ENCODE results near the gene NTF4.
"Not testable (repeated sequence)": the region's sequence is repeated elsewhere in the genome, so short reads cannot be mapped to it uniquely, and the experiment has no call there.

NTF4 gene

DNA sequence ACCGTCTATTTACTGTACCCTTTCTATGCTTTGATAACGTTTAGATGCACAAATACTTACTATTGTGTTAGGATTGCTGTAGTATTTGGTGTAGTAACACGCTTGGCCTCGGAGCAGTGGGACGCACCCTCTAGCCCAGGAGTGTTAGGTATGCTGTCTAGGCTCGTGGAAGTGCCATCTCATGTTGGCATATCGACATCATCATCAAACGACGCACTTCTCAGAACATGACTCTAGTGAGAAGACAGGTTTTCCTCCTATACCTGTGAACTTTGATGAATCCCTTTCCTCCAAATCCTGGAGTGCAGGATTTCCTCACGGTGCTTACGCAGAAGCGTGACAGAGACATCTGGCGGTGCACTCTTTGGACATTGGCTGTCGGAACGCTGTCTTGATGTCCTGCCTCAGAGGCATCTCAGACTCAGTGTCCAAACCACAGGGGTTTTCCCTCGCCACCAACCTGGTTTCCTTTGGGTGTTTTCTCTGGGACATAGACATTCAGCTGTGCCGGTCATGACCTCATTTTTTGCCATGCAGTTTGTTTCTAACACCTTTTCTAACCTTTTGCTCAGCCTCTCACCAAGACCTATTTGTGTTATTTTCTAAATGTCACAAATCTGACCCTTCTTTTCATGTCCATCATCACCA is 26.9 kb upstream of the NTF4 start:
- no peak for DNase-seq (ENCODE audit: low spot score)

DNA sequence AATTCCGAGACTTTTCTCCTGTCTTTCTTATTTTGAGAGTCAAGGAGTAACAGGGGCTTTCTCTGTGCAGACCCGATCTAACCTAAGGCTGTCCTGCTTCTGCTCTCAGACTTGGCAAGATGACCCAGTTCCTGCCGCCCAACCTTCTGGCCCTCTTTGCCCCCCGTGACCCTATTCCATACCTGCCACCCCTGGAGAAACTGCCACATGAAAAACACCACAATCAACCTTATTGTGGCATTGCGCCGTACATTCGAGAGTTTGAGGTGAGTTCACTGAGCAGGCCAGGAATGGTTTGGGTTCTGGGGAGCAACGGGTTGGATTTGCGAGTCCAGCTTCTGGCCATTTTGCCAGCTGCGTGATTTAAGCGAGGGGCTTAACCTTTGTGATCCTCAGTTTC is 21.7 kb upstream of the NTF4 start:
- no peak for DNase-seq (ENCODE audit: low spot score)

DNA sequence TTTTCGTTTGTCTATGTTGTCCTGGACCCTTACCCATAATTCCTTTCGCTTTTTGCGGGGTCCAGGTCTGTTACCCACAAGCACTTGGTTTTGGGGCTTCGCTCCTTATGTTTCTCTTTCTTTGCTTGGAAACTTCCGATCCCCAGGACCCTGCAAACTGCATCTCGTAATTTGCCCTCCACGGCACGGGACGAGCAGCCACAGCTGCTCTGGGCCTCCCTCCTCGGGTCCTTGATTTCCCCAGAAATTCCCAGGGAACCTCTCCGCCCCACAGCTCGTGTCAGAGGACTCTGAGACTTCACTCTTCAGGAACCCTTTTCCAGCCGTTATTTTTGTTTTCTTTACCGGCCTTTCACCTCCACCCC is 21.2 kb upstream of the NTF4 start:
- DNase-seq (ENCODE audit: low spot score), result no peak

DNA sequence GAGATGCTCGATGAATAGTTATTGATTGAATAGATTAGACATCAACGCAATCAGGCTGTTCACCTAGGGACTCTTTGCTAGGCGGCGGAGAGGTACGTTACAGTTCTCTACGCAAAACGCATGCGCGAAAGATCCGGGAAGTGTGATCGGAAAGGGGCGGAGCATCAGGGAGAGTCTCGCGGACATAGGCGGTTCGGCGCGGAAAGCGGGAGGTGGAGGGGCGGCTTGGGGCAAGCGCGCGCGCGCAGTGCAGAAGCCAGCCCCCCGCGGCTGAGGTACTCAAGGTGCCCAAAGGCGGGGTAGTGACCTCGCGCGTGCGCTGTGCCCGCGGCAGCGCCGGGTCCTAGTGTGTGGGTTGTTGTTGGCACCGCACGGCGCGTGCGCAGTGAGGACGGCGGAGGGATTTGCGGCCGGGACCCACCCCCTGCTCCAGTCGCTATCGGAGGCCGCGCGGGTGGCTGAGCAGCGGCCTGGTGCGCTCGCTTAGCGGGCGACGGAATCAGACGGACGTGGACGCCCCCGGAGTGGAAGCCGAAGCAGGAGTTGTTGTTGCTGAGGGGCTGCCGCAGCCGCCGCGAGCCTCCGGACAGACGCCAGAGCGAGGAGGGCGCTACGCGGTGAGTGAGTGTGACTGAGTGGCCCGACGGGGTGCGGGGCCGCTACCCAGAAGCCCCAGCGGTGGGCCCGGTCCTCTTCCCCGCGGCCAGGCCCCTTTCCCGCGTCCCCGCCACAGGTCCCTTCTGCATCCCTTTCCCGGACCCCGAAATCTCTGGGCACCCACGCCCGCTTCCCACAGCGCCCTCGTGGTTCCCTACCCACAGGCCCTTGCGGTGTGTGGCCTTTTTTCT is 20.6 kb upstream of the NTF4 start, which contains the start of gene SNRNP70:
Gene SNRNP70 (plus strand): TSS at position 432 of the 848 bp plus-strand sequence. CDS start 964 bp downstream, outside the sequence.
- peak; percentile 100 for DNase-seq (ENCODE audit: low spot score)

DNA sequence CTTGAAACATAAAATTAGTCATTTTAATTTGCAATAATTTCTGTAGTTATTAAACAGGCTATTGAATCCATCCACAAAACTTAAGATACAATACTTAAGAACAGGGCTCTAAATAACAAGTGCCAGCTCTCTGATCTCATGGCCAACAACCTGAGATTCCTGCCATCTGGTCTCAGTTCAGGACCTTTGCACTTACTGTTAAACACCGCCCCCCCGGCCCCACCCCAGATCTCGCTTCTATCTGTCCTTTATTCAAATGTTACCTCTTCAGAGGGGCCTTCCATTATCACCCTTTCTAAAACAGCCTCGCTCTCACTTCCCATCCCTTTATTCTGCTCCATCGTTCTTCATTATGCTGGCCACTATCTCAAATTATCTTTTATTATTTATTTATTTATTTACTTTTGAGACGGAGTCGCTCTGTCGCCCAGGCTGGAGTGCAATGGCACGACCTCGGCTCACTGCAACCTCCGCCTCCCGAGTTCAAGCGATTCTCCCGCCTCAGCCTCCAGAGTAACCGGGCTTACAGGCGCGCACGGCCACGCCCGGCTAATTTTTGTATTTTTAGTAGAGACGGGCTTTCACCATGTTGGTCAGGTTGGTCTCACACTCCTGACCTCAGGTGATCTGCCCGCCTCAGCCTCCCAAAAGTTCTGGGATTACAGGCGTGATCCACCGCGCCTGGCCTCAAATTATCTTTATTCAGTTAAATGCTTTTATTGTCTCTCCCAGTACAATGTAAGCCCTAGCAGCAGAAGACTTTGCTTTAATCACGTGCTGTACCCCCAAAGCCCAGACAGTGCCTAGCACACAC is 19.8 kb upstream of the NTF4 start:
- no peak for DNase-seq (ENCODE audit: low spot score)

DNA sequence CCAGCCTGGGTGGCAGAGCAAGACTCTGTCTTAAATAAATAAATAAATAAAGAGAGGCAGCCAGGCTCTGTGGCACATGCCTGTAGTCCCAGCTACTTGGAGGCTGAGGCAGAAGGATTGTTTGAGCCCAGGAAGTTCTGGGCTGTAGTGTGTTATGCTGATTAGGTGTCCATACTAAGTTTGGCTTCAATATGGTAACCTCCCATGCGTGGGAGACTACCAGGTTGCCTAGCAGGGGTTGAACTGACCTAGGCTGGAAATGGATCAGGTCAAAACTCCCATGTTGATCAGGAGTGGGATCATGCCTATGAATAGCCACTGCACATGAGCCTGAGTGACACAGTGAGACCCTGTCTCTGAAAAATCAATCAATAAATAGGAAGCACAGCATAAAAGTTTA is 16.7 kb upstream of the NTF4 start:
- DNase-seq (ENCODE audit: low spot score), result no peak

DNA sequence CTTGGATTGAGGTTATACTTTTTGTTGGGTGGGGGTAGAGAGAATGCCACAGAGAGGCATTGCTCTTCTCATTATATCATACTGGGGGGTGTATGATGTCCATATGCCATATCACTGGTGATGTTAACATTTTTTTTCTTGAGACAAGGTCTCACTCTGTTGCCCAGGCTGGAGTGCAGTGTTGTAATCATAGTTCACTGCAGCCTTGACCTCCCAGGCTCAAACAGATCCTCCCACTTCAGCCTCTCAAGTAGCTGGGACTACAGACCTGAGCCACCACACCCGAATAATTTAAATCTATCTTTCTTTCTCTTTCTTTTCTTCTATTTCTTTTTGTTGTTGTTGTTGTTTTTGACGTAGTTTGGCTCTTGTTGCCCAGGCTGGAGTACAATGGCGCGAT is 15.8 kb upstream of the NTF4 start:
- DNase-seq (ENCODE audit: low spot score), result no peak

DNA sequence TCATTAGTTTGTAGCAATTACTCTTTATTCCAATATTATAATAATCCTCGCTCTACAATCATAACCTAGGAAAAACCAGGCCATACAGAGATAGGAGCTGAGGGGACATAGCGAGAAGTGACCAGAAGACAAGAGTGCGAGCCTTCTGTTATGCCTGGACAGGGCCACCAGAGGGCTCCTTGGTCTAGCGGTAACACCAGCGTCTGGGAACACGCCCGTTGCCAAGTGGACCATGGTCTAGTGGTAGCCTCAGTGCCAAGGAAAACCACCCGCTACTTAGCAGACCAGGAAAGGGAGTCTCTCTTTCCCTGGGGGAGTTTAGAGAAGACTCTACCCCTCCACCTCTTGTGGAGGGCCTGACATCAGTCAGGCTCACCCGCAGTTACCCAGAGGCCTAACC is 10.3 kb upstream of the NTF4 start:
- DNase-seq (ENCODE audit: low spot score), result not testable (repeated sequence)

DNA sequence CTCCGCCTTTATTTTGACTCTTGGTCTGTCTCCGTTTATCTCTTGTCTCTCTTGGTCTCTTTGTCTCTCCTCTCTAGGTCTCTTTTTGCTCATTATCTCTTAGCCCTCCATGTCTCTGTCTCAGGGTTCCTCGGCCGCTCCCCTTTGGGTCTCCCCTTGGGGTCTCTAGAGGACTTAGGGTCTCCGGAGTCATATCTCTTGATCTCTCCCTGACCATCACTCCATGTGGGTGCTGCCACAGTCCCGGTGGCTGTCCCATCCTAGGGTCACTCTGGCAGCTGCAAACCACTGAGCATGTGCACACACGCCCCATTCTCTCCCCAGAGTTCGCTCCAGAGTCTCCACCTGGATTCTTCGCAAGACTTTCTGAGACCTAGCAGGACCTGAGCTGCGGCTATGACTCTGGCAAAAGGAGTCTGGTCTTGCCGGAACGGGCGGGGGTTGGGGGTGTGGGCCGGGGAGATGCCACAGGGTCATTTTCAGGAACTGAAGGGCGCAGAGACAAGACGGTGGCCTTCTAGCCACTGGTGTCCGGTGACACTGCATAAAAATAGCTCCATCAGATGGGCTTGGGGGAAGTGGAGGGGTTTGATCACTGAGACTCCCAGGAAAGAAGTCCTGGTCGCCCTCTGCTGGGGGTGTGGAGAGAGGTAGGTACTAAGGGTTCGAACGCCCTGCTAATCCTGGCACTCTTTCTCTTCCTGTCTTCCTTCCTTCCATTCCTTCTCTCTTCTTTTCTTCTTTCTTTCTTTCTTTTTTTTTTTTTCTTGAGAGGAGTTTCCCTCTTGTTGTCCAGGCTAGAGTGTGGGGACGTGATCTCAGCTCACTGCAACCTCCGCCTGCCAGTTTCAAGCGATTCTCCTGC is 9.1 kb upstream of the NTF4 start:
- DNase-seq (ENCODE audit: low spot score), result no peak

DNA sequence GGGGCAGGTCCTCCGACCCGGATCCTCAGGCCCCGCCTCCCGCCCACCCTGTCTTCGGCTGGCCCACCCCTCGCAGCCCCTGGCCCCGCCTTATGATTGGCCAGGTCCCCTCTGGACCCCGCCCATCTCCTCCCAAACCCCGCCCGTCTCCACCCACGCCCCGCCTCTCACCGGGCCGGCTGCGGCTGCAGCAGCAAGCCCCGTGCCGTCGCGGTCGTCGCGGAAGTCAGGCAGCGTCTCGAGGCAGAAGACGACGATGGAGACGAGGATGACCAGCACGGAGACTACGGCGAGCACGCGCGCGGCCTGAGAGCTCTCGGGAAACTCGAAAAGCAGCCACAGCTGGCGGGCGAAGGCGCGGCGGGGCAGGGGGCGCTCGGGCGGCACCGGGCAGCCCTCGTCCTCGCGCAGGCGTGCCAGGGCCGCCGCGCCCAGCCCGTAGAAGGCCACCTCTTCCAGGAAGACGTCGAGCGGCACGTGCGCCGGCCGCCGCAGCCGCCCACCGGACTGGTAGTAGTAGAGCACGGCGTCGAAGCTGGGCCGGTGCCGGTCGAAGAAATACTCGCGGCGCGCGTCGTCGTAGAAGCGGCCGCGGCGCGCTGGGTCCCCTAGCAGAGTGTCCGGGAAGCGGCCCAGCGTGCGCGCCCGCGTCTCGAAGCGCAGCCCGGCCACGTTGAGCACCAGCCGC is 7.4 kb upstream of the NTF4 start:
- DNase-seq (ENCODE audit: low spot score), result no peak

DNA sequence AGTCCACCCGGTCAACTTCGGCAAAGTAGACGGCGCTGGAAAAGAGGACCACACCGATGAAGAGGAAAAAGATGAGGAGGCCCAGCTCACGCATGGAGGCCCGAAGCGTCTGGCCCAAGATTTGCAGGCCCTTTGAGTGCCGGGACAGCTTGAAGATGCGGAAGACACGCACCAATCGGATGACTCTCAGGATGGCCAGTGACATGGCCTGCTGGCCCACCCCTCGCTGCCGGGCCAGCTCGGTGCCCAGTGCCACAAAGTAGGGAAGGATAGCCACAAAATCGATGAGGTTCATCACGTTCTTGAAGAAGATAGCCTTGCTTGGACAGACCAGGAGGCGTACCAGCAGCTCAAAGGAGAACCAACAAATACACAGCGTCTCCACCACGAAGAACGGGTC is 5.8 kb upstream of the NTF4 start:
- no peak for DNase-seq (ENCODE audit: low spot score)

DNA sequence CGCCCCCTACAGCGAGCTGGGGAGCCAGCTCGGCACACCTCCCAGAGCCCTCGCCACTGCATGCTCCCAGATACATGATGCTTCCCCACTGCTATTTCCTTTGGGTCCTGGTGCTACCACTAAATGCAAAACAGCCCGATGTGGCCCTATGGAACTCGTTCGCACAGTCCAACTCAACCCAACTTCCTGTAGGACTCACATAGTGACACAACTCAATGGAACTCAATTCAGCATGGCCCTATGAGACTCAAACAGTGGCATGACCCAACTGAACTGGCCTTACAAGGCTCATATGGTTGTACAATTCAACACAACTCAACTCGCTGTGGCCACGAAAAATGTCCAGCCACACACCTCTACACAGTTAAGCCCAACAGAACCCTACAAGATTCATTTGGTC is 4.4 kb upstream of the NTF4 start:
- no peak for DNase-seq (ENCODE audit: low spot score)

DNA sequence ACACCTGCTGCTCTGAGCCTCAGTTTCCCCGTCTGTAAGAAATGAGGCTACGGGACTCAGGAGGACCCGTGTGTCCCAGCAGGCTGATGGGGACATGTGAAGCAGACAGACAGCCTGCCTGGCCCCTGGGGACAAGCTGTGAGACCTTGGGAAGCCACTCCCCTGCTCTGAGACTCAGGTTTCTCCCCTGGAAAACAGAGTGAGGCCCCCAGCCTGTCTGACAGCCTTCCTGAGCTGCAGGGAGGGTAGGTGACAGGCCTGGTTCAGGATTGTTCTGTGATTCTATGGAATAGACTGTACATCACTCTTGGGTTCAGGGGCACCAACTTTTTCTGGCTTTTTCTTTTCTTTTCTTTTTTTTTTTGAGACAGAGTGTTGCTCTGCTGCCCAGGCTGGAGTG is 2.9 kb upstream of the NTF4 start:
- DNase-seq (ENCODE audit: low spot score), result no peak

DNA sequence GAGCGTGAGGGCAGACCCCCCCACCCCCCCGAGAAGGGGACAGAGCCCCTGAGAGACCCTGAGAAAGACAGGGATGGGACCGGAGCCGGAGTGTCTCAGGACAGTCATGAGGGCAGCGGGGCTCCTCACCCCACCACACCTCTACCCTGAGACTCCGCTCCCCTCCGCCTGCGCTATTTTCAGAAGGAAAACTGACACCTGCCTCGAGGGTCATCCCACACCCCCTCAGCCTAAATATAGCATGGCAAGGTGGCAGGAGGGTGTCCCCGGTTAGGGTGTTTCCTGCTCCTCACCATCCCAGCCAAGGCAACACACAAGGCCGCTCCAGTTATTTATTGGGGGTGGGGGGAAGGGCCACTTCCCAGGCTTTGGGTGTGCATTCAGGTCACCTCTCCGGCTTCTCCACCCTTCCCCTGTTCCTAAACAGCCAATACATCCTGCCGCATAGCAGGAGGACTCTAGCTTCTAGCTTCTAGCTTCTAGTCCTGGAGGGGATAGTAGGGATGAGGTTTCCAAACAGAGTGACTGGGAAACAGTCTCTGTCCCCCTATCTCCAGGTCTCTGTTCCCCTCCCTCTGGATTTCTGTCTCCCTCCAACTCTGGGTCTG is 1.4 kb upstream of the NTF4 start:
- DNase-seq (ENCODE audit: low spot score), result no peak

DNA sequence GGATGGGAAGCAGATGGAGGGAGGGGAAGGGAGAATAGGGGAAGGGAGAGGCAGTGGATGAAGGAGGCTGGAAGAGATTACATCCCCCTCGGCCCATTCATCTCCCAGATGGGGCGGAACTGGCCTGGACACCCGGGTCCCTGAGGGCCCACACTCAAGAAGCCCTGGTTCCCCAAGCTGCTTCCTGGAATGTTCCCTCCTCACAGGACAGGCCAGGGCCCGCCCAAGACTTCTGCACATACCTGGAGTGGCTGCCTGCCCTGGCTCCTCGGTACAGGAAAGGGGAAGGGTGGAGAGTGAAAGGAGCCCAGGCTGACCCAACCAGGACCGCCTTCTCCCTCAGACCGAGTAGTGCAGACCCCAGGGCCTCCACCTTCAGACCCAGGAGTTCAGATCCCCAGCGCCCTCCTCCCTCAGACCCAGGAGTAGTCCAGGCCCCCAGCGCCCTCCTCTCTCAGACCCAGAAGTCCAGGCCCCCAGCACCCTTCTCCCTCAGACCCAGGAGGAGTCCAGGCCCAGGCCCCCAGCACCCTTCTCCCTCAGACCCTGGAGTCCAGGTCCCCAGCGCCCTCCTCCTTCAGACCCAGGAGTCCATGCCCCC is 489 bp downstream of the NTF4 start:
- no peak for DNase-seq (ENCODE audit: low spot score)

DNA sequence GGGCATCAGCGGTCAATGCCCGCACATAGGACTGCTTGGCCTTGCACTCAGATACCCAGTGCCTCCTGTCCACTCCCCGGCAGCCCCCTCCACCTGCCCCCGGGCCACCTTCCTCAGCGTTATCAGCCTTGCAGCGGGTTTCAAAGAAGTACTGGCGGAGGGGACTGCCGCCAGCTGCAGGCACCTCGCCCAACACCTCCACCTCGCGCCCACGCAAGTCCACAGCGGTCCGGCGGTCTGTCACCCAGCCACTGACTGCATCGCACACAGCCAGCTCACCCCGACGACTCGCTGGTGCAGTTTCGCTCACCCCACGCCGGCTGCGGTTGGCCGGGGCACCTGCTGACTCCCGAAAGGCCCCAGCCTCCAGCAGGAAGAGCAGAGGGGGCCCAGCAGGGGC is 3.2 kb downstream of the NTF4 start:
- no peak for DNase-seq (ENCODE audit: low spot score)

DNA sequence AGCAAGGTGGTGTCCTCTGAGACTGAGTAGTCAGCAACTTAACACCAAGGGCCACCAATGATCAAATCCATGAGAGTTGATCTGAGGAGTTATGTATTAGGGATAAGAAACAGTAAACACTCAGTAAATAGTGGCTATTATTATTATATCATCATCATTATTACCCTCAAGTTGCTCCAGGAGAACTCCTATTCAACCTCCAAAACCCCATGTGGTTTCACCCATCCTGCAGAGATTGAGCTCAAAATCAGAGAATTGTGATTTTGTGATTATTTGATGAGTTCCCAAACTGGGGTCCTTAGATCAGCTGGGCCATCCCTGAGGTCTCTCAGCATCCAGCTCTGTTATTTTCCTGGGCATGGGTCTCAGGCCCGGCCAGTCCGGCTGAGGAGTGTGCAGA is 3.6 kb downstream of the NTF4 start:
- no peak for DNase-seq (ENCODE audit: low spot score)

DNA sequence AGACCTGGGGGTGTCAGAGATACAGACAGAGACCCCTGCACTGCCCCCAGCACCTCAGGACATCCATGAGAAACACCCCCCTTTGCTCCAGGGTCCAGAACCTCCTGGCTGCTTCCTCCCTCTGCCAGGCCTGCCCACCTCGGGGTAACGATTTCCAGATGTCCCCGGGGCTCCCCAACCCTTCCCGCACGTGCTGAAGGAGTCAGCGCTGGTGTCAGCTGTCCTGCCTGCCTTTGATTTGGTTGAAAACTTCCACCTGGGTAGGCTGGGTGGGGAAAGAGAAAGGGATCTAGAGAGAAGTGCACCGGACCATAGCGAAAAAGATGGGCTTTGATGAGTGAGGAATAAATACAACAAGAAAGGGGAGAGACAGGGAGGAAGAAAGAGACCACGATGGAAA is 5.6 kb downstream of the NTF4 start:
- DNase-seq (ENCODE audit: low spot score), result no peak

DNA sequence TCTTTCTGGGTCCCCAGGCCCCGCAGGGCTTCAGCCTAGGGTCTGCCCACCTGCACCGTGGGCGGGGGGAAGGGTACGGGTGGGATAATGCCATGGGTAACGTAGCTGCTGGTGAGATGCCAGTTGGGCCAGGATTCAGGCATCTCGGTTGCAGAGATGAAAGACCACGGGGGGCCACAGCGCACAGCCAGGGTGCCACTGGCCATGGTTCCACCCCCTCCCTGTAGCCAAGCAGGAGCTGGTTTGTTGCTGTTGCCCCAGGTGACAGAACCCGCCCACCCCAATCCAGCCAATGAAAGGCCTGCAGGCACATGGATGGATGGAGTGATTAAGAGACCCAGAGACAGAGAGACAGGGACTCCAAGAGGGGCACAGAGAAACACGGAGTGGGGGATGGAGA is 6.1 kb downstream of the NTF4 start:
- DNase-seq (ENCODE audit: low spot score), result no peak

DNA sequence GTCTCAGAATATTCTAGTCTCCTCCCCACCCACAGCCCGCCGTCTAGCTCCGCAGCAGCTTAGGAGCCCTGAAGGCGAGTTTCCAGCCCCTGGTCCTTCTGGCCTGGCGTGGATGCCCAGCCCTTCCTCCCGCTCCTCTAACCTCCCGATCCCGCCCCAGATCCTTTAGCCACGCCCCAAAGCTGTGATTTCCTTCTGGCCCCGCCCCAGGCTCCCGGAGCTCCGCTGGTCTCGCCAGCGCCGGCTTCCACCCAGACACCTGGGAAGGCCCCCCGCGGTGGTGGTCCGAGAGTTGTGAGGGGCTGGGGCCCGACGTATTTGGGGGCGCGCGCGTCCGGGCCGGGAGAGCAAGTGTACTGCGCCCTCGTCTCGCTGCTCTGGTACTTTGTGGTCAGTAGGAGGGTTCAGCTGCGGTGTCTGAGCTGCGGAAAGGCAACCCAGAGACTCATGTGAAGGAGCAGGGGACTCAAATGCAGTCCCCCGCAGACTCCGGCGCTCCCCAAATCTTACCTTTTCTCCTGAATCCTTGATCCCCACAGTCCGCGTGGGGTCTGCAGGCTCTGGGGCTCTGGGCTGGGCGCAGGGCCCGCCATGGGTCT is 6.9 kb downstream of the NTF4 start, which contains the start of gene CGB7:
Gene CGB7 (minus strand): TSS at position 114 of the 599 bp plus-strand sequence. CDS start 2,374 bp downstream, outside the sequence.
- no peak for DNase-seq (ENCODE audit: low spot score)

Measured in left forelimb (tissue), 1 donor.